ENCODE measurements around the gene PGAP3. TPM values are rescaled to one million over a fixed set of nuclear protein-coding genes. Genes with fewer than 3 reads are reported as not detected.

Gene PGAP3
- total and polyA plus RNA-seq, 4 donors, result 15.9 to 39.7 (median 26.4) TPM

- Histone ChIP-seq H3K27me3 (ENCODE audit: control insufficient read depth in 3 of 3, insufficient read depth in 3 of 3, low read length in 2 of 3) (peaks cover 0 to 35% (median 17%) of the 10 kb centered on the region in 3 donors), H3K4me3 (no peak overlapping the region), H3K9ac (ENCODE audit: insufficient read depth in 1 of 2, low read length in 2 of 2) (no peak overlapping the region), H3K36me3 (ENCODE audit: control insufficient read depth in 4 of 4, insufficient read depth in 4 of 4, low read length in 4 of 4) (no peaks in the 10 kb centered on the region), H3K4me1 (ENCODE audit: control insufficient read depth in 5 of 5, insufficient read depth in 5 of 5, low read length in 5 of 5) (peaks cover 0 to 18% (median 11%) of the 10 kb centered on the region in 5 donors), H3K27ac (ENCODE audit: low read depth in 1 of 2, low read length in 1 of 2) (peak overlapping the region in 1 of 2 donors; percentile 41), H3K9me3 (ENCODE audit: control insufficient read depth in 4 of 4, insufficient read depth in 3 of 4, low read length in 3 of 4) (no peaks in the 10 kb centered on the region)
- TF ChIP-seq CTCF (IDR thresholded peaks at IDR 0.05; ENCODE audit: control extremely low read depth, extremely low read depth), result no peak
- no peak for ATAC-seq (ENCODE audit: insufficient read depth, low FRiP score)
- no peak for DNase-seq
- 49 to 54% methylated on average over 2 of the region's 2 CpGs for WGBS, 2 donors
Observed at GRCh38 chr17:39735882-39736281, 48.0 kb upstream of the PGAP3 start.

- 95 to 97% methylated on average over 3 of the region's 3 CpGs for WGBS, 2 donors
Observed at GRCh38 chr17:39732586-39732985, 44.7 kb upstream of the PGAP3 start.

GRCh38 chr17:39730095-39730921 lies 42.5 kb upstream of the PGAP3 start, which contains the start of gene MIEN1:
Gene MIEN1, minus strand, starts transcription at chr17:39730532. Its CDS starts 37 bp downstream, at chr17:39730495.
- WGBS, 2 donors, result 1% methylated on average over 65 of the region's 65 CpGs
- ATAC-seq (ENCODE audit: insufficient read depth, low FRiP score), result peak; percentile 98
- Histone ChIP-seq H3K9me3 (ENCODE audit: control insufficient read depth in 4 of 4, insufficient read depth in 3 of 4, low read length in 3 of 4) (no peaks in the 10 kb centered on the region), H3K4me1 (ENCODE audit: control insufficient read depth in 5 of 5, insufficient read depth in 5 of 5, low read length in 5 of 5) (peaks cover 0 to 7% (median 6%) of the 10 kb centered on the region in 5 donors), H3K27ac (ENCODE audit: low read depth in 1 of 2, low read length in 1 of 2) (peak within 1 kb of the TSS; percentile 87 to 88), H3K27me3 (ENCODE audit: control insufficient read depth in 3 of 3, insufficient read depth in 3 of 3, low read length in 2 of 3) (no peaks in the 10 kb centered on the region), H3K36me3 (ENCODE audit: control insufficient read depth in 4 of 4, insufficient read depth in 4 of 4, low read length in 4 of 4) (peaks cover 0 to 17% (median 7%) of the 10 kb centered on the region in 4 donors), H3K4me3 (peak within 1 kb of the TSS; percentile 64), H3K9ac (ENCODE audit: insufficient read depth in 1 of 2, low read length in 2 of 2) (peak within 1 kb of the TSS in 1 of 2 donors; percentile 16)
- peak; percentile 87 to 92 (median 90) for DNase-seq
- TF ChIP-seq CTCF (IDR thresholded peaks at IDR 0.05; ENCODE audit: control extremely low read depth, extremely low read depth), result peak; percentile 58

More at GRCh38 chr17:39732586-39732985, 44.7 kb upstream of the PGAP3 start:
- H3K4me3 ChIP-seq, result no peak overlapping the region
- DNase-seq (no peak), ATAC-seq (ENCODE audit: insufficient read depth, low FRiP score) (no peak)
- H3K27ac ChIP-seq (ENCODE audit: low read depth in 1 of 2, low read length in 1 of 2), result no peak overlapping the region
- H3K36me3 ChIP-seq (ENCODE audit: control insufficient read depth in 4 of 4, insufficient read depth in 4 of 4, low read length in 4 of 4), result peaks cover 0 to 6% (median 1%) of the 10 kb centered on the region in 4 donors
- no peak for TF ChIP-seq CTCF (IDR thresholded peaks at IDR 0.05; ENCODE audit: control extremely low read depth, extremely low read depth)
- peaks cover 0 to 8% (median 6%) of the 10 kb centered on the region in 5 donors for H3K4me1 ChIP-seq (ENCODE audit: control insufficient read depth in 5 of 5, insufficient read depth in 5 of 5, low read length in 5 of 5)
- peaks cover 0 to 16% (median 8%) of the 10 kb centered on the region in 3 donors for H3K27me3 ChIP-seq (ENCODE audit: control insufficient read depth in 3 of 3, insufficient read depth in 3 of 3, low read length in 2 of 3)
- no peak overlapping the region for H3K9ac ChIP-seq (ENCODE audit: insufficient read depth in 1 of 2, low read length in 2 of 2)
- no peaks in the 10 kb centered on the region for H3K9me3 ChIP-seq (ENCODE audit: control insufficient read depth in 4 of 4, insufficient read depth in 3 of 4, low read length in 3 of 4)
